Measurements from ENCODE around the gene EMILIN3.

Gene EMILIN3

GRCh38 chr20:41357424-41358163, 9.0 kb downstream of the EMILIN3 start:
- no peak for TF ChIP-seq CTCF (IDR thresholded peaks at IDR 0.05)
- H3K4me1 ChIP-seq (ENCODE audit: control insufficient read depth in 1 of 2, insufficient read depth in 1 of 2, low read depth in 1 of 2, low read length in 1 of 2) = no peaks in the 10 kb centered on the region
- H3K27me3 ChIP-seq = peaks cover 49% of the 10 kb centered on the region
- H3K27ac ChIP-seq = no peak overlapping the region
- H3K9me3 ChIP-seq = no peaks in the 10 kb centered on the region
- no peak overlapping the region for H3K4me3 ChIP-seq (ENCODE audit: low read depth in 1 of 2, low read length in 1 of 2)
- H3K36me3 ChIP-seq = no peaks in the 10 kb centered on the region

- no peaks in the 10 kb centered on the region for H3K9me3 ChIP-seq
- TF ChIP-seq CTCF (IDR thresholded peaks at IDR 0.05) = no peak
- H3K4me3 ChIP-seq (ENCODE audit: low read depth in 1 of 2, low read length in 1 of 2) = no peak overlapping the region
- H3K27ac ChIP-seq = no peak overlapping the region
- no peaks in the 10 kb centered on the region for H3K4me1 ChIP-seq (ENCODE audit: control insufficient read depth in 1 of 2, insufficient read depth in 1 of 2, low read depth in 1 of 2, low read length in 1 of 2)
- H3K36me3 ChIP-seq = no peaks in the 10 kb centered on the region
- H3K27me3 ChIP-seq = peaks cover 51% of the 10 kb centered on the region
Observed at GRCh38 chr20:41356951-41357350, 9.7 kb downstream of the EMILIN3 start.

GRCh38 chr20:41355598-41356203, 10.9 kb downstream of the EMILIN3 start:
- no peak for TF ChIP-seq CTCF (IDR thresholded peaks at IDR 0.05)
- Histone ChIP-seq H3K9me3 (no peaks in the 10 kb centered on the region), H3K27me3 (peaks cover 50% of the 10 kb centered on the region), H3K4me3 (ENCODE audit: low read depth in 1 of 2, low read length in 1 of 2) (no peak overlapping the region), H3K4me1 (ENCODE audit: control insufficient read depth in 1 of 2, insufficient read depth in 1 of 2, low read depth in 1 of 2, low read length in 1 of 2) (no peaks in the 10 kb centered on the region), H3K36me3 (no peaks in the 10 kb centered on the region), H3K27ac (no peak overlapping the region)

- H3K27ac ChIP-seq = no peak overlapping the region
- no peak overlapping the region for H3K4me3 ChIP-seq (ENCODE audit: low read depth in 1 of 2, low read length in 1 of 2)
- no peaks in the 10 kb centered on the region for H3K36me3 ChIP-seq
- no peaks in the 10 kb centered on the region for H3K9me3 ChIP-seq
- TF ChIP-seq CTCF (IDR thresholded peaks at IDR 0.05) = no peak
- H3K4me1 ChIP-seq (ENCODE audit: control insufficient read depth in 1 of 2, insufficient read depth in 1 of 2, low read depth in 1 of 2, low read length in 1 of 2) = no peaks in the 10 kb centered on the region
- H3K27me3 ChIP-seq = peaks cover 54% of the 10 kb centered on the region
Observed at GRCh38 chr20:41355192-41355591, 11.4 kb downstream of the EMILIN3 start.

GRCh38 chr20:41353530-41353929, 13.1 kb downstream of the EMILIN3 start:
- no peaks in the 10 kb centered on the region for H3K9me3 ChIP-seq
- H3K27ac ChIP-seq = no peak overlapping the region
- no peaks in the 10 kb centered on the region for H3K36me3 ChIP-seq
- H3K27me3 ChIP-seq = peaks cover 50% of the 10 kb centered on the region
- H3K4me3 ChIP-seq (ENCODE audit: low read depth in 1 of 2, low read length in 1 of 2) = no peak overlapping the region
- TF ChIP-seq CTCF (IDR thresholded peaks at IDR 0.05) = no peak
- H3K4me1 ChIP-seq (ENCODE audit: control insufficient read depth in 1 of 2, insufficient read depth in 1 of 2, low read depth in 1 of 2, low read length in 1 of 2) = no peaks in the 10 kb centered on the region

Data from neutrophil (primary cell).